Liver (tissue), 3 donors: ENCODE measurements around the gene OPN1SW.

Experiments
- TAF1 ChIP-seq: conservative IDR thresholded peaks from 2 replicates; pipeline ENCODE4 v1.6.1; 2016; ENCODE audit warnings: antibody characterized with exemption, mild to moderate bottlenecking
- YY1 ChIP-seq: IDR thresholded peaks from 2 replicates; pipeline ENCODE4 v1.6.1; 2016; ENCODE audit warnings: antibody characterized with exemption, mild to moderate bottlenecking
- TF ChIP-seq, protein P1 (sequence below): fragments of 150-350 bp; IDR thresholded peaks from 2 replicates; pipeline ENCODE4 v1.5.1; 2017; ENCODE audit warnings: improper control_type of control experiment, low read depth, low read length; ENCODE audit not compliant: missing input control
- TF ChIP-seq, protein P2 (sequence below): IDR thresholded peaks from 2 replicates; pipeline ENCODE4 v1.6.1; 2016; ENCODE audit warnings: antibody characterized with exemption
- donor health status: healthy.
- donor health status: healthy.

DNA sequence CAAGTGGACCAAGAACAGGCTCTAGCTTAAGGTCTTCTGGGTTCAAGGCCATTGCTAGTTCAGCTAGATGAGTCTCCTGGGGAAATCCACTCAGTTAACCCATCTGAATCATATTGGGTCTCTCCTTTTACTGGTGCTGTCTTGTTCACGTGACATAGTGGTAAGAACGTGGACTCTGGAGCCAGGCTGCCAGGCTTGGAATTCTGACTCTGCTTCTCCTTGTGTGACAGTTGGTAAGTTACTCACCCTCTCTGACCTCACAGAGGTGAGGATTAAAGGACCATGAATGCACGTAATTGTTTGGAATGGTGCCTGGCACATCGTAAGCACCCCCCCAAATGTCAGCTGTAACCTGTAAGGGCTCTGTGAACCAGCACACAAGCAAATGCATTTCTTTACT is 46.1 kb downstream of the OPN1SW start:
- TF ChIP-seq, protein P1, sequence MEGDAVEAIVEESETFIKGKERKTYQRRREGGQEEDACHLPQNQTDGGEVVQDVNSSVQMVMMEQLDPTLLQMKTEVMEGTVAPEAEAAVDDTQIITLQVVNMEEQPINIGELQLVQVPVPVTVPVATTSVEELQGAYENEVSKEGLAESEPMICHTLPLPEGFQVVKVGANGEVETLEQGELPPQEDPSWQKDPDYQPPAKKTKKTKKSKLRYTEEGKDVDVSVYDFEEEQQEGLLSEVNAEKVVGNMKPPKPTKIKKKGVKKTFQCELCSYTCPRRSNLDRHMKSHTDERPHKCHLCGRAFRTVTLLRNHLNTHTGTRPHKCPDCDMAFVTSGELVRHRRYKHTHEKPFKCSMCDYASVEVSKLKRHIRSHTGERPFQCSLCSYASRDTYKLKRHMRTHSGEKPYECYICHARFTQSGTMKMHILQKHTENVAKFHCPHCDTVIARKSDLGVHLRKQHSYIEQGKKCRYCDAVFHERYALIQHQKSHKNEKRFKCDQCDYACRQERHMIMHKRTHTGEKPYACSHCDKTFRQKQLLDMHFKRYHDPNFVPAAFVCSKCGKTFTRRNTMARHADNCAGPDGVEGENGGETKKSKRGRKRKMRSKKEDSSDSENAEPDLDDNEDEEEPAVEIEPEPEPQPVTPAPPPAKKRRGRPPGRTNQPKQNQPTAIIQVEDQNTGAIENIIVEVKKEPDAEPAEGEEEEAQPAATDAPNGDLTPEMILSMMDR = no peak
- no peak for TF ChIP-seq YY1
- TF ChIP-seq TAF1 = no peak
- TF ChIP-seq, protein P2, sequence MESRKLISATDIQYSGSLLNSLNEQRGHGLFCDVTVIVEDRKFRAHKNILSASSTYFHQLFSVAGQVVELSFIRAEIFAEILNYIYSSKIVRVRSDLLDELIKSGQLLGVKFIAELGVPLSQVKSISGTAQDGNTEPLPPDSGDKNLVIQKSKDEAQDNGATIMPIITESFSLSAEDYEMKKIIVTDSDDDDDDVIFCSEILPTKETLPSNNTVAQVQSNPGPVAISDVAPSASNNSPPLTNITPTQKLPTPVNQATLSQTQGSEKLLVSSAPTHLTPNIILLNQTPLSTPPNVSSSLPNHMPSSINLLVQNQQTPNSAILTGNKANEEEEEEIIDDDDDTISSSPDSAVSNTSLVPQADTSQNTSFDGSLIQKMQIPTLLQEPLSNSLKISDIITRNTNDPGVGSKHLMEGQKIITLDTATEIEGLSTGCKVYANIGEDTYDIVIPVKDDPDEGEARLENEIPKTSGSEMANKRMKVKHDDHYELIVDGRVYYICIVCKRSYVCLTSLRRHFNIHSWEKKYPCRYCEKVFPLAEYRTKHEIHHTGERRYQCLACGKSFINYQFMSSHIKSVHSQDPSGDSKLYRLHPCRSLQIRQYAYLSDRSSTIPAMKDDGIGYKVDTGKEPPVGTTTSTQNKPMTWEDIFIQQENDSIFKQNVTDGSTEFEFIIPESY = no peak
